Esophagus squamous epithelium (tissue), 4 donors: ENCODE measurements around the gene CCNY.

Experiments
- POLR2A ChIP-seq, 4 donors: fragments of 450-650 bp; IDR thresholded peaks; one replicate each; pipeline ENCODE4 v1.6.1; 2017; ENCODE audit warnings: antibody characterized with exemption in 4 of 4, mild to moderate bottlenecking in 4 of 4, moderate library complexity in 3 of 4
- TF ChIP-seq, protein P1 (sequence below), 6 experiments: fragments of 450-650 bp in 4 of 6; fragments of 200-600 bp in 2 of 6; sonication (generic) in 2 of 6; IDR thresholded peaks; one replicate each; pipeline ENCODE4 v1.5.1; 2016 to 2019; ENCODE audit warnings: antibody characterized with exemption in 6 of 6, mild to moderate bottlenecking in 4 of 6, moderate library complexity in 4 of 6

GRCh38 chr10:35576730-35577129 is 240.4 kb downstream of the CCNY start:
- TF ChIP-seq, protein P1, sequence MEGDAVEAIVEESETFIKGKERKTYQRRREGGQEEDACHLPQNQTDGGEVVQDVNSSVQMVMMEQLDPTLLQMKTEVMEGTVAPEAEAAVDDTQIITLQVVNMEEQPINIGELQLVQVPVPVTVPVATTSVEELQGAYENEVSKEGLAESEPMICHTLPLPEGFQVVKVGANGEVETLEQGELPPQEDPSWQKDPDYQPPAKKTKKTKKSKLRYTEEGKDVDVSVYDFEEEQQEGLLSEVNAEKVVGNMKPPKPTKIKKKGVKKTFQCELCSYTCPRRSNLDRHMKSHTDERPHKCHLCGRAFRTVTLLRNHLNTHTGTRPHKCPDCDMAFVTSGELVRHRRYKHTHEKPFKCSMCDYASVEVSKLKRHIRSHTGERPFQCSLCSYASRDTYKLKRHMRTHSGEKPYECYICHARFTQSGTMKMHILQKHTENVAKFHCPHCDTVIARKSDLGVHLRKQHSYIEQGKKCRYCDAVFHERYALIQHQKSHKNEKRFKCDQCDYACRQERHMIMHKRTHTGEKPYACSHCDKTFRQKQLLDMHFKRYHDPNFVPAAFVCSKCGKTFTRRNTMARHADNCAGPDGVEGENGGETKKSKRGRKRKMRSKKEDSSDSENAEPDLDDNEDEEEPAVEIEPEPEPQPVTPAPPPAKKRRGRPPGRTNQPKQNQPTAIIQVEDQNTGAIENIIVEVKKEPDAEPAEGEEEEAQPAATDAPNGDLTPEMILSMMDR (IDR thresholded peaks at IDR 0.05) = no peak
- no peak for TF ChIP-seq POLR2A (IDR thresholded peaks at IDR 0.05)
